PC-9 (cell line): ENCODE results near the gene ZNF777. TPM values are rescaled to one million over a fixed set of nuclear protein-coding genes. Genes with fewer than 3 reads are reported as not detected.

Experiments
- BruUV-seq: library from RNA; stranded (reverse); fragments of 400-500 nt; replicated peaks from 2 replicates; lab custom pipeline; 2021; lab: Mats Ljungman, UMichigan
- CTCF ChIA-PET: fragments of 300-600 bp; sonication (Branson Sonifier 250); formaldehyde crosslinking; loops from one replicate; lab custom pipeline; 2022; ENCODE audit warnings: antibody characterized with exemption; lab: Charles Lee
- POLR2A ChIA-PET: fragments of 300-600 bp; sonication (Branson Sonifier 250); formaldehyde crosslinking; loops from one replicate; lab custom pipeline; 2022; ENCODE audit warnings: antibody characterized with exemption; ENCODE audit not compliant: unreplicated experiment; lab: Charles Lee
- DNase-seq, 2 experiments: peaks; one replicate each; pipeline versions ENCODE4 v3.0.0 to v3.0.0-alpha.2; 2015 to 2022; ENCODE audit warnings: mixed read lengths in 1 of 2
- H2AFZ ChIP-seq: fragments of 200-600 bp; sonication (generic); 2 replicates; pipeline ENCODE4 v1.8.1; 2017; ENCODE audit warnings: antibody characterized with exemption
- H3F3A ChIP-seq: fragments of 200-600 bp; sonication (generic); 2 replicates; pipeline ENCODE4 v1.8.1; 2017; ENCODE audit warnings: antibody characterized with exemption, mild to moderate bottlenecking, low read depth; ENCODE audit not compliant: insufficient read depth
- H3K27ac ChIP-seq: fragments of 200-600 bp; sonication (generic); 2 replicates; pipeline ENCODE4 v1.6.1; 2016; ENCODE audit warnings: mixed run types
- H3K27me3 ChIP-seq: fragments of 200-600 bp; sonication (generic); 2 replicates; pipeline ENCODE4 v1.6.1; 2016; ENCODE audit warnings: low read depth, mixed run types; ENCODE audit not compliant: insufficient read depth
- H3K36me3 ChIP-seq: fragments of 200-600 bp; sonication (generic); 2 replicates; pipeline ENCODE4 v1.6.1; 2016; ENCODE audit warnings: low read depth, mixed run types
- H3K4me1 ChIP-seq: fragments of 200-600 bp; sonication (generic); replicated peaks from 2 replicates; pipeline ENCODE4 v1.6.1; 2016; ENCODE audit warnings: mixed run types; ENCODE audit not compliant: insufficient read depth
- H3K4me2 ChIP-seq: fragments of 200-600 bp; sonication (generic); 2 replicates; pipeline ENCODE4 v1.6.1; 2017; ENCODE audit warnings: mixed run types
- H3K4me3 ChIP-seq: fragments of 200-600 bp; sonication (generic); 2 replicates; pipeline ENCODE4 v1.6.1; 2016; ENCODE audit warnings: mixed run types
- H3K79me2 ChIP-seq: fragments of 200-600 bp; sonication (generic); 2 replicates; pipeline ENCODE4 v1.6.1; 2017; ENCODE audit warnings: low read depth, mixed run types
- H3K9me2 ChIP-seq: fragments of 200-600 bp; sonication (generic); 2 replicates; pipeline ENCODE4 v1.8.1; 2017; ENCODE audit warnings: mild to moderate bottlenecking; ENCODE audit not compliant: insufficient read depth
- H3K9me3 ChIP-seq: fragments of 200-600 bp; sonication (generic); 2 replicates; pipeline ENCODE4 v1.8.1; 2016; ENCODE audit warnings: low read depth; ENCODE audit not compliant: insufficient read depth
- H4K20me1 ChIP-seq: fragments of 200-600 bp; sonication (generic); 2 replicates; pipeline ENCODE4 v1.8.1; 2017; ENCODE audit not compliant: insufficient read depth
- EZH2 ChIP-seq: fragments of 200-600 bp; sonication (generic); IDR thresholded peaks from 2 replicates; pipeline ENCODE4 v1.8.0; 2017; ENCODE audit warnings: antibody characterized with exemption, low read depth
- intact Hi-C: fragments of 100-400 bp; cut with micrococcal nuclease; formaldehyde crosslinking; loops from one replicate; pipeline ENCODE4 v1.10.0; 2022; ENCODE audit not compliant: unreplicated experiment
- total RNA-seq: library from RNA; stranded (reverse); gene quantifications from 2 replicates; pipeline ENCODE4 v1.2.3, GENCODE V29; 2021
- TF ChIP-seq, protein P1 (sequence below): fragments of 200-600 bp; sonication (generic); conservative IDR thresholded peaks from 2 replicates; pipeline ENCODE4 v1.6.1; 2017; ENCODE audit warnings: mixed run types, antibody characterized with exemption, mild to moderate bottlenecking, moderate library complexity

The ZNF777 gene
- total RNA-seq, 1 experiment from 2014 or later, result 13.3 TPM

DNA sequence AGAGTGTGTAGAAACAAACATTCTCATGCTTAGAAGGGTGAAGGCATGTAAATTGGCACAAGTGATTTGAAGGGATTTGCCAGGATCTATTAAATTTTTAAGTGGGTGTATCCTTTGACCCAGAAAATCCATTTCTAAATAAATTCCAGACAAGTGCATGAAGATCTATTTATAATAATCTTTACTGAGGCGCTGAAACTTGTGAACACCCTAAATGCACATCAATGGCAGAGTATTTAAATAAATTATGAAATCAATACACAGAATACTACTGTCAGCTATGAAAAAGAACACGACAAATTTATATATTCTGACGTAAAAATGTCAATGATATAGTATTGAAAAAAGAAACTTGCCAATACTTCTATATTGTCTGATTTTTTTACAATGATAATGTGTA lies 17.9 kb downstream of the ZNF777 start:
- Histone ChIP-seq H3K4me1 (no peaks in the 10 kb centered on the region), H3K79me2 (no peaks in the 10 kb centered on the region), H2AFZ (no peak overlapping the region), H3K4me3 (no peak overlapping the region), H4K20me1 (no peaks in the 10 kb centered on the region; the same call in 1 of the 2 replicates), H3K9me2 (no peaks in the 10 kb centered on the region), H3F3A (no peaks in the 10 kb centered on the region), H3K27me3 (no peaks in the 10 kb centered on the region), H3K4me2 (no peak overlapping the region), H3K36me3 (peaks cover 5% of the 10 kb centered on the region), H3K9me3 (no peaks in the 10 kb centered on the region), H3K27ac (no peak overlapping the region)
- no TSS peak for BruUV-seq
- TF ChIP-seq, protein P1, sequence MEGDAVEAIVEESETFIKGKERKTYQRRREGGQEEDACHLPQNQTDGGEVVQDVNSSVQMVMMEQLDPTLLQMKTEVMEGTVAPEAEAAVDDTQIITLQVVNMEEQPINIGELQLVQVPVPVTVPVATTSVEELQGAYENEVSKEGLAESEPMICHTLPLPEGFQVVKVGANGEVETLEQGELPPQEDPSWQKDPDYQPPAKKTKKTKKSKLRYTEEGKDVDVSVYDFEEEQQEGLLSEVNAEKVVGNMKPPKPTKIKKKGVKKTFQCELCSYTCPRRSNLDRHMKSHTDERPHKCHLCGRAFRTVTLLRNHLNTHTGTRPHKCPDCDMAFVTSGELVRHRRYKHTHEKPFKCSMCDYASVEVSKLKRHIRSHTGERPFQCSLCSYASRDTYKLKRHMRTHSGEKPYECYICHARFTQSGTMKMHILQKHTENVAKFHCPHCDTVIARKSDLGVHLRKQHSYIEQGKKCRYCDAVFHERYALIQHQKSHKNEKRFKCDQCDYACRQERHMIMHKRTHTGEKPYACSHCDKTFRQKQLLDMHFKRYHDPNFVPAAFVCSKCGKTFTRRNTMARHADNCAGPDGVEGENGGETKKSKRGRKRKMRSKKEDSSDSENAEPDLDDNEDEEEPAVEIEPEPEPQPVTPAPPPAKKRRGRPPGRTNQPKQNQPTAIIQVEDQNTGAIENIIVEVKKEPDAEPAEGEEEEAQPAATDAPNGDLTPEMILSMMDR, result no peak
- no peak for TF ChIP-seq EZH2
- no peak for DNase-seq
- intact Hi-C loops, result no loop called here
- ChIA-PET POLR2A (no interaction called here), CTCF (no interaction called here)

- Histone ChIP-seq H3K27me3 (no peaks in the 10 kb centered on the region), H3K9me2 (no peaks in the 10 kb centered on the region), H4K20me1 (no peaks in the 10 kb centered on the region; the same call in 1 of the 2 replicates), H2AFZ (no peak overlapping the region), H3K27ac (no peak overlapping the region), H3F3A (no peaks in the 10 kb centered on the region), H3K4me2 (no peak overlapping the region), H3K4me1 (no peaks in the 10 kb centered on the region), H3K4me3 (no peak overlapping the region), H3K9me3 (no peaks in the 10 kb centered on the region), H3K36me3 (peaks cover 7% of the 10 kb centered on the region; the same call in 1 of the 2 replicates), H3K79me2 (no peaks in the 10 kb centered on the region)
- ChIA-PET CTCF (interaction anchor here (0.6 kb wide), 1 partner anchor 243 kb away, joined by 3 read pairs; no protein-coding TSS in a partner anchor), POLR2A (no interaction called here)
- no peak for DNase-seq
- intact Hi-C loops, result no loop called here
- no TSS peak for BruUV-seq
- no peak for TF ChIP-seq EZH2
- TF ChIP-seq, protein P1, result no peak
Observed at GRCh38 chr7:149440222-149440621, 20.6 kb downstream of the ZNF777 start.

DNA sequence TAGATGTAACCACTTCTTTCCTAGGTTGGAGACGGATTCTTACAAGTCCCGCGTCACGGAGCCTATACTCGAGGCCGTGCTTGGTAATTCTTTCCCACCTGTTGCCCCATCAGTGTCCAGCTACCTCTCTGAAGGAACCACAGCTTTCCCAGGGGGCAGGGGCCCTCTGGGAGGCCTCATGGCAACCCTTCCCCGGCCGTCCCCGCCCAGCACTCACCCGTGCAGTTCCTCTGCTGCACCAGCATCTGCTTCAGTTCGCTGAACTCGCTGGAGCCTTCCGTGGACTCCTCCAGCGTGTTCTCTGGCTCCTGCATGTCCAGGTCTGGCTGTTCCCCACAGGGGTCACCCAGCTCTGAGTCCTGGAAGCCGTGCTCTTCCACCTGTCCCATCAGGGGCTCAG lies 24.5 kb downstream of the ZNF777 start:
- H3K4me1 ChIP-seq, result no peaks in the 10 kb centered on the region
- ChIA-PET CTCF (no interaction called here), POLR2A (no interaction called here)
- H3K9me3 ChIP-seq, result no peaks in the 10 kb centered on the region
- H4K20me1 ChIP-seq, result no peaks in the 10 kb centered on the region; the same call in 1 of the 2 replicates
- no peak overlapping the region for H2AFZ ChIP-seq
- no TSS peak for BruUV-seq
- H3K27ac ChIP-seq, result no peak overlapping the region
- H3K9me2 ChIP-seq, result no peaks in the 10 kb centered on the region
- intact Hi-C loops, result no loop called here
- no peaks in the 10 kb centered on the region for H3K79me2 ChIP-seq
- no peaks in the 10 kb centered on the region for H3F3A ChIP-seq
- peaks cover 14% of the 10 kb centered on the region; the same call in 1 of the 2 replicates for H3K36me3 ChIP-seq
- no peak for DNase-seq
- TF ChIP-seq EZH2, result no peak
- TF ChIP-seq, protein P1, result no peak
- H3K27me3 ChIP-seq, result no peaks in the 10 kb centered on the region
- H3K4me3 ChIP-seq, result no peak overlapping the region
- no peak overlapping the region for H3K4me2 ChIP-seq
